SK-N-SH (cell line): ENCODE data around the gene TECPR1. TPM values are rescaled to one million over a fixed set of nuclear protein-coding genes. Genes with fewer than 3 reads are reported as not detected.
A peak's percentile ranks its signal among the peaks of the same experiment; 100 is the strongest.

Source experiments
- CTCF ChIA-PET: fragments of 300-600, 350-600 bp; formaldehyde crosslinking; extraction: SDS; loops from one replicate; lab custom pipeline; 2021; lab: Yijun Ruan, JAX
- POLR2A ChIA-PET: fragments of 350-600 bp; sonication (Branson Sonifier 250); formaldehyde crosslinking; extraction: SDS; loops from one replicate; lab custom pipeline; 2020; ENCODE audit warnings: antibody characterized with exemption, inconsistent platforms; lab: Yijun Ruan, JAX
- DNase-seq: peaks from one replicate; pipeline ENCODE4 v3.0.0; 2012
- H2AFZ ChIP-seq: fragments of 200-600 bp; sonication (generic); 2 replicates; pipeline ENCODE4 v1.8.1; 2016; ENCODE audit warnings: antibody characterized with exemption, mild to moderate bottlenecking, low read depth
- H3F3A ChIP-seq: fragments of 200-600 bp; sonication (generic); replicated peaks from 2 replicates; pipeline ENCODE3; 2016; ENCODE audit warnings: antibody characterized with exemption, mild to moderate bottlenecking; ENCODE audit not compliant: insufficient read depth
- H3K27ac ChIP-seq, 2 experiments: fragments of 200-500 bp in 1 of 2; fragments of 200-600 bp in 1 of 2; sonication (Bioruptor generic) in 1 of 2; sonication (generic), shearing (Covaris generic) in 1 of 2; 2 replicates each; pipeline versions ENCODE4 v1.5.1 to v1.6.1; 2014 to 2016; ENCODE audit warnings: low read depth in 2 of 2, inconsistent platforms in 1 of 2, low read length in 1 of 2, mild to moderate bottlenecking in 1 of 2, mixed read lengths in 1 of 2
- H3K27me3 ChIP-seq: fragments of 200-600 bp; sonication (generic), shearing (Covaris generic); 2 replicates; pipeline ENCODE4 v1.6.1; 2016; ENCODE audit warnings: mixed run types; ENCODE audit not compliant: insufficient read depth
- H3K36me3 ChIP-seq, 2 experiments: fragments of 200-500 bp in 1 of 2; fragments of 200-600 bp in 1 of 2; sonication (Bioruptor generic) in 1 of 2; sonication (generic) in 1 of 2; replicated peaks in 1 of 2; 2 replicates each; pipeline versions ENCODE3 to v1.5.1; 2014 to 2016; ENCODE audit warnings: low read length in 1 of 2, mild to moderate bottlenecking in 1 of 2; ENCODE audit not compliant: insufficient read depth in 2 of 2, control insufficient read depth in 1 of 2
- H3K4me1 ChIP-seq, 2 experiments: fragments of 200-500 bp in 1 of 2; fragments of 200-600 bp in 1 of 2; sonication (Bioruptor generic) in 1 of 2; sonication (generic), shearing (Covaris generic) in 1 of 2; 2 replicates each; pipeline versions ENCODE4 v1.5.1 to v1.6.1; 2014 to 2016; ENCODE audit warnings: low read depth in 1 of 2, low read length in 1 of 2, mixed run types in 1 of 2; ENCODE audit not compliant: insufficient read depth in 2 of 2, control insufficient read depth in 1 of 2
- H3K4me2 ChIP-seq: fragments of 200-600 bp; sonication (generic), shearing (Covaris generic); 2 replicates; pipeline ENCODE4 v1.6.1; 2017; ENCODE audit warnings: mixed run types
- H3K4me3 ChIP-seq, 2 experiments: fragments of 200-500 bp in 1 of 2; fragments of 200-600 bp in 1 of 2; sonication (Bioruptor generic) in 1 of 2; sonication (generic), shearing (Covaris generic) in 1 of 2; 2 replicates each; pipeline versions ENCODE4 v1.5.1 to v1.8.1; 2014 to 2016; ENCODE audit warnings: low read depth in 2 of 2, inconsistent platforms in 1 of 2, low read length in 1 of 2, mild to moderate bottlenecking in 1 of 2, mixed read lengths in 1 of 2, moderate library complexity in 1 of 2
- H3K79me2 ChIP-seq: fragments of 200-600 bp; sonication (generic); 2 replicates; pipeline ENCODE4 v1.8.1; 2017; ENCODE audit warnings: mild to moderate bottlenecking; ENCODE audit not compliant: insufficient read depth
- H3K9ac ChIP-seq: fragments of 200-600 bp; sonication (generic); 2 replicates; pipeline ENCODE4 v1.6.1; 2017; ENCODE audit warnings: mixed run types
- H3K9me2 ChIP-seq: fragments of 200-600 bp; sonication (generic); 2 replicates; pipeline ENCODE4 v1.6.1; 2017; ENCODE audit warnings: mixed run types
- H3K9me3 ChIP-seq: fragments of 200-600 bp; sonication (generic); 2 replicates; pipeline ENCODE4 v1.6.1; 2017; ENCODE audit warnings: mixed run types, mild to moderate bottlenecking, moderate library complexity
- H4K20me1 ChIP-seq: fragments of 200-600 bp; sonication (generic); 2 replicates; pipeline ENCODE4 v1.6.1; 2017; ENCODE audit warnings: mild to moderate bottlenecking, mixed run types; ENCODE audit not compliant: insufficient read depth
- CTCF ChIP-seq: fragments of 200-600 bp; sonication (generic); IDR thresholded peaks from 2 replicates; pipeline ENCODE4 v1.6.1; 2017; ENCODE audit warnings: antibody characterized with exemption, mild to moderate bottlenecking, moderate library complexity
- ELF1 ChIP-seq: IDR thresholded peaks from 2 replicates; pipeline ENCODE4 v1.4.0; 2012
- EP300 ChIP-seq, 2 experiments: IDR thresholded peaks; 2 replicates each; pipeline versions ENCODE4 v1.4.0 to v1.6.1; 2012; ENCODE audit warnings: borderline replicate concordance in 1 of 2, low read depth in 1 of 2, low read length in 1 of 2
- EZH2phosphoT487 ChIP-seq: fragments of 200-600 bp; sonication (generic); IDR thresholded peaks from 2 replicates; pipeline ENCODE4 v1.6.1; 2017; ENCODE audit warnings: low read depth, mixed run types, mild to moderate bottlenecking, antibody characterized with exemption, moderate library complexity, borderline replicate concordance
- FOSL2 ChIP-seq: IDR thresholded peaks from 2 replicates; pipeline ENCODE4 v1.4.0; 2012; ENCODE audit warnings: low read depth, mild to moderate bottlenecking, moderate library complexity, borderline replicate concordance
- GABPA ChIP-seq: IDR thresholded peaks from 2 replicates; pipeline ENCODE4 v1.4.0; 2012; ENCODE audit warnings: low read depth, mild to moderate bottlenecking
- GATA2 ChIP-seq: sonication (generic); formaldehyde crosslinking; IDR thresholded peaks from 2 replicates; pipeline ENCODE4 v1.5.0; 2020; ENCODE audit warnings: mild to moderate bottlenecking, missing genetic modification reagents
- PBX3 ChIP-seq: IDR thresholded peaks from 2 replicates; pipeline ENCODE4; 2012
- RAD21 ChIP-seq: IDR thresholded peaks from 2 replicates; pipeline ENCODE4 v1.6.1; 2012; ENCODE audit warnings: mild to moderate bottlenecking, low read length
- WGBS: methylation state at CpG from one replicate; pipeline ENCODE4 v1.1.6; 2017; ENCODE audit warnings: low lambda C conversion rate; 5-methylcytosine and 5-hydroxymethylcytosine counted together
- polyA plus RNA-seq, 3 experiments: library from polyadenylated mRNA; depleted of rRNA; stranded (reverse); fragments of >200 nt; gene quantifications; 2 replicates each; pipeline ENCODE4 v1.2.3, GENCODE V29; 2012

The TECPR1 gene
- polyA plus RNA-seq, 1 of the 3 experiments (the other 2 are of a cell fraction) = 6.8 TPM

GRCh38 chr7:98291717-98292116 is 39.7 kb upstream of the TECPR1 start:
- Histone ChIP-seq H3K79me2 (peaks cover 84% of the 10 kb centered on the region), H3F3A (peaks cover 27% of the 10 kb centered on the region), H3K27me3 (no peaks in the 10 kb centered on the region), H4K20me1 (peaks cover 75% of the 10 kb centered on the region), H2AFZ (no peak overlapping the region), H3K9me3 (no peaks in the 10 kb centered on the region), H3K36me3 (peaks cover 29 to 50% of the 10 kb centered on the region in 2 experiments), H3K4me3 (no peak overlapping the region), H3K9me2 (no peaks in the 10 kb centered on the region), H3K9ac (no peak overlapping the region), H3K4me1 (peaks cover 0 to 8% of the 10 kb centered on the region in 2 experiments; a peak in 1 of 4 replicates), H3K4me2 (no peak overlapping the region), H3K27ac (no peak overlapping the region)
- ChIA-PET POLR2A (no interaction called here), CTCF (interaction anchor here (1.0 to 4.0 kb wide), 2 partner anchors 110 to 129 kb away, joined by 4 to 14 read pairs; partner anchors contain the start of gene BAIAP2L1)
- TF ChIP-seq EP300 (IDR thresholded peaks at IDR 0.05; ENCODE audit: borderline replicate concordance in 1 of 2, low read depth in 1 of 2, low read length in 1 of 2) = no peak
- no peak for TF ChIP-seq FOSL2
- TF ChIP-seq ELF1 = no peak
- no peak for TF ChIP-seq EZH2phosphoT487
- TF ChIP-seq PBX3 = no peak
- peak; percentile 32; the same call in 1 of the 2 replicates for TF ChIP-seq CTCF
- no peak for TF ChIP-seq RAD21
- 93% methylated on average over 7 of the region's 7 CpGs for WGBS
- peak; percentile 56 for DNase-seq

- Histone ChIP-seq H3K4me2 (no peak overlapping the region), H3K4me1 (peaks cover 22 to 25% of the 10 kb centered on the region in 2 experiments; a peak in 3 of 4 replicates), H3K9me2 (no peaks in the 10 kb centered on the region), H3K79me2 (peaks cover 97% of the 10 kb centered on the region), H2AFZ (no peak overlapping the region), H3K27ac (no peak overlapping the region; a peak in 1 of 4 replicates), H3F3A (peaks cover 25% of the 10 kb centered on the region), H3K9me3 (no peaks in the 10 kb centered on the region), H3K36me3 (peaks cover 29 to 50% of the 10 kb centered on the region in 2 experiments), H3K4me3 (no peak overlapping the region), H4K20me1 (peaks cover 92% of the 10 kb centered on the region), H3K27me3 (no peaks in the 10 kb centered on the region), H3K9ac (no peak overlapping the region)
- CTCF ChIA-PET = interaction anchor here (1.5 to 4.0 kb wide), 2 partner anchors 112 to 132 kb away, joined by 4 to 14 read pairs; partner anchors contain the start of gene BAIAP2L1
- TF ChIP-seq GABPA (no peak), RAD21 (no peak), GATA2 (CRISPR knock-in tag) (no peak)
- POLR2A ChIA-PET = no interaction called here
- peak; percentile 35 for DNase-seq
- 94% methylated on average over 2 of the region's 4 CpGs for WGBS
Observed at GRCh38 chr7:98289333-98289875, 37.4 kb upstream of the TECPR1 start.
